ENCODE results near the gene PLEKHF1.

Gene PLEKHF1

GRCh38 chr19:29680447-29680846 lies 15.2 kb downstream of the PLEKHF1 start:
- peak; percentile 52 to 68 (median 61) for DNase-seq

- DNase-seq, result no peak
These were observed 15.7 kb downstream of the PLEKHF1 start for GRCh38 chr19:29680937-29681336.

- DNase-seq, result no peak
These were observed 16.4 kb downstream of the PLEKHF1 start for GRCh38 chr19:29681422-29682235.

- DNase-seq, result no peak
These were observed 17.1 kb downstream of the PLEKHF1 start for GRCh38 chr19:29682236-29682895.

GRCh38 chr19:29683009-29683408 lies 17.7 kb downstream of the PLEKHF1 start:
- DNase-seq, result no peak

- DNase-seq, result no peak
These were observed 20.1 kb downstream of the PLEKHF1 start for GRCh38 chr19:29685326-29685725.

- DNase-seq, result no peak
These were observed 21.1 kb downstream of the PLEKHF1 start for GRCh38 chr19:29686285-29686805.

GRCh38 chr19:29687244-29687896 lies 22.1 kb downstream of the PLEKHF1 start:
- no peak for DNase-seq

- DNase-seq, result no peak
These were observed 22.9 kb downstream of the PLEKHF1 start for GRCh38 chr19:29687897-29688728.

- DNase-seq, result peak in 3 of 4 experiments; percentile 19 to 27 (median 24)
These were observed 25.6 kb downstream of the PLEKHF1 start for GRCh38 chr19:29690842-29691241.

- no peak for DNase-seq
These were observed 28.9 kb downstream of the PLEKHF1 start for GRCh38 chr19:29694161-29694560.

- DNase-seq, result peak; percentile 63 to 73 (median 70)
These were observed 29.7 kb downstream of the PLEKHF1 start for GRCh38 chr19:29694669-29695627.

- DNase-seq, result no peak
These were observed 30.7 kb downstream of the PLEKHF1 start for GRCh38 chr19:29695765-29696564.

- DNase-seq, result no peak
These were observed 31.2 kb downstream of the PLEKHF1 start for GRCh38 chr19:29696565-29696846.

- no peak for DNase-seq
These were observed 32.4 kb downstream of the PLEKHF1 start for GRCh38 chr19:29697523-29698261.

- no peak for DNase-seq
These were observed 34.6 kb downstream of the PLEKHF1 start for GRCh38 chr19:29699861-29700260.

- DNase-seq, result no peak
These were observed 35.2 kb downstream of the PLEKHF1 start for GRCh38 chr19:29700498-29700897.

GRCh38 chr19:29702161-29702962 lies 37.1 kb downstream of the PLEKHF1 start:
- DNase-seq, result no peak

GRCh38 chr19:29702963-29703320 lies 37.7 kb downstream of the PLEKHF1 start:
- no peak for DNase-seq
